ENCODE data around the gene UCHL3. TPM values are rescaled to one million over a fixed set of nuclear protein-coding genes. Genes with fewer than 3 reads are reported as not detected.

The UCHL3 gene
- total RNA-seq, 1 donor = 41.5 TPM

- peak; percentile 19 for DNase-seq (ENCODE audit: low read depth)
- TF ChIP-seq CTCF (IDR thresholded peaks at IDR 0.05; ENCODE audit: insufficient read depth, low read depth, low read length) = no peak
Observed at GRCh38 chr13:75512253-75512652, 37.3 kb upstream of the UCHL3 start.

DNA sequence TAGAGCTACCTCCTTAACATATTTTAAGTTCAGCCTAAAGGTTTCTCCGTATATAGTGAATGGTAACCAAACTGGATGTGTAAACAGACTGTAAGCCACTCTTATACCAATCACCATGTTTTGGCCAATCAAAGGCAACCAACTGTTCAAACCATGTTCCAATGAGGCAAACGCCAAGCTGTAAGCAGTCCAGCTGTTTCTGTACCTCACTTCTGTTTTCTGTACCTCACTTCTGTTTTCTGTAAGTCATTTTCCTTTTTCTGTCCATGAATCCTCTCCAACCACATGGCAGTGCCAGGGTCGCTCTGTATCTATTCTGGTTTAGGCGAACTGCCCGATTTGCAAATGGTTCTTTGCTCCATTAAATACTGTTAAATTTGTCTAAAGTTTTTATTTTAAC lies 36.3 kb upstream of the UCHL3 start:
- H3K4me3 ChIP-seq (ENCODE audit: low read depth, low read length) = no peak overlapping the region
- TF ChIP-seq CTCF (IDR thresholded peaks at IDR 0.05; ENCODE audit: insufficient read depth, low read depth, low read length) = no peak
- no peak for DNase-seq (ENCODE audit: low read depth)

More at GRCh38 chr13:75512253-75512652, 37.3 kb upstream of the UCHL3 start:
- no peak overlapping the region for H3K4me3 ChIP-seq (ENCODE audit: low read depth, low read length)

- DNase-seq (ENCODE audit: low read depth) = peak; percentile 40
- TF ChIP-seq CTCF (IDR thresholded peaks at IDR 0.05; ENCODE audit: insufficient read depth, low read depth, low read length) = no peak
- H3K4me3 ChIP-seq (ENCODE audit: low read depth, low read length) = no peak overlapping the region
Observed at GRCh38 chr13:75514080-75514995, 35.3 kb upstream of the UCHL3 start.

- no peak overlapping the region for H3K4me3 ChIP-seq (ENCODE audit: low read depth, low read length)
- DNase-seq (ENCODE audit: low read depth) = no peak
- TF ChIP-seq CTCF (IDR thresholded peaks at IDR 0.05; ENCODE audit: insufficient read depth, low read depth, low read length) = no peak
Observed at GRCh38 chr13:75518439-75519088, 31.0 kb upstream of the UCHL3 start.

- no peak overlapping the region for H3K4me3 ChIP-seq (ENCODE audit: low read depth, low read length)
- no peak for TF ChIP-seq CTCF (IDR thresholded peaks at IDR 0.05; ENCODE audit: insufficient read depth, low read depth, low read length)
- DNase-seq (ENCODE audit: low read depth) = no peak
Observed at GRCh38 chr13:75521956-75522355, 27.6 kb upstream of the UCHL3 start.

DNA sequence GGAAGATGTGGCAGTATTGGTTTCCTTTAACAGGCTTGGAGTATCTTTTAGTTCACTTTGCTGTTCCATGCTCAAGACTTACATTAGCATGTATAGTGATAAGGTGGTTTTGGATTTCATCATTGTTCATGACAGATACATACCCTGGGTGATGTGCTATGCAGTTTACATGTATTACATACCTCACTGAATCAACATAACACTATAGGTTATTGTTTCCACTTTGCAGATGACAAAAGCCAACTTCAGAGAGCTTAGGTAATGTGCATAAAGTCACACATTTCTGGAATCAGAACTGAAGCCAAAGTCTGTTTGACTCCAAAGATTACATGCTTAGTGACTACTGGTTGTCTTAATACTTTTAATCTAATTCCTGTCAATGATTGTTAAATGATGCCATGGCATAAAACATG lies 19.0 kb upstream of the UCHL3 start:
- TF ChIP-seq CTCF (IDR thresholded peaks at IDR 0.05; ENCODE audit: insufficient read depth, low read depth, low read length) = no peak
- H3K4me3 ChIP-seq (ENCODE audit: low read depth, low read length) = no peak overlapping the region
- DNase-seq (ENCODE audit: low read depth) = no peak

Measured in fibroblast of villous mesenchyme (primary cell).